HG02763 (cell line): ENCODE data around the gene RHOF.

Source experiments
- ATAC-seq: cut with Tn5 transposase; IDR thresholded peaks from one replicate; pipeline ENCODE4 v1.9.1; 2021; ENCODE audit warnings: mild to moderate bottlenecking, moderate library complexity; ENCODE audit not compliant: unreplicated experiment

Gene RHOF

DNA sequence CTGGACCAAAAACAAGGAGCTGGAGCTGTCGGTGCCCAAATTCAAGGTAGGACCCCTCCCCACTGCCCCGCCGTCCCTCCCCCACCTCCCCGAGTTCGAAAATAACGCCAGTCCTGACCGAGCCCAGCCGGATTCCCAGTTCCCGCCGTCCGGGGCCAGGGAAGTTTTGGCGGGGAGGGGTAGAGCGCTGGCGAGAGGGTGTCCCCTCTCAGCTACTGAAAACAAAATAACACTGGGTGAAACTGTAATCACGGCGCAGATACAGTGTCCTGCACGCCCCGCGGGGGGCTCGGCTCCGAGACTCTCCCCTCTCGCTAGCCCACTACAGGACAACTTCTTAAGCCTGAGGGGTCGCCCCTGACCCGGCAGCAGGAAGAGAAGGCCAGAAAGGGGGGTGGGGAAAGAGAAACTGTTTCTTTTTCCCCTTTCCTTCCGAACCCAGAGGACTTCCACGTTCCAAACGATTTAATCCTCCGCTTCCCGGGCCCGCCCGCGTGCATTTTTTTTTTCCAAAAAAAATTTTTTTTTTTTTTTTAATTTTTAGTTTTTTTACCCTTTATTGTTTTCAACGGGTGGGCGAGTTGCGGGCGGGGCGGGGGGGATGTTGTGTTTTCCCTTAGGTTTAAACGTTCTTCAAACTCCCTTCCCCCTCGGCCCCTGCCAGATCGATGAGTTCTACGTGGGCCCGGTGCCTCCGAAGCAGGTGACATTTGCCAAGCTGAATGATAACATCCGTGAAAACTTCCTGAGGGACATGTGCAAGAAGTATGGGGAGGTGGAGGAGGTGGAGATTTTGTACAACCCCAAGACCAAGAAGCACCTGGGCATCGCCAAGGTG, 11.9 kb upstream of the RHOF start:
- ATAC-seq, result no peak

DNA sequence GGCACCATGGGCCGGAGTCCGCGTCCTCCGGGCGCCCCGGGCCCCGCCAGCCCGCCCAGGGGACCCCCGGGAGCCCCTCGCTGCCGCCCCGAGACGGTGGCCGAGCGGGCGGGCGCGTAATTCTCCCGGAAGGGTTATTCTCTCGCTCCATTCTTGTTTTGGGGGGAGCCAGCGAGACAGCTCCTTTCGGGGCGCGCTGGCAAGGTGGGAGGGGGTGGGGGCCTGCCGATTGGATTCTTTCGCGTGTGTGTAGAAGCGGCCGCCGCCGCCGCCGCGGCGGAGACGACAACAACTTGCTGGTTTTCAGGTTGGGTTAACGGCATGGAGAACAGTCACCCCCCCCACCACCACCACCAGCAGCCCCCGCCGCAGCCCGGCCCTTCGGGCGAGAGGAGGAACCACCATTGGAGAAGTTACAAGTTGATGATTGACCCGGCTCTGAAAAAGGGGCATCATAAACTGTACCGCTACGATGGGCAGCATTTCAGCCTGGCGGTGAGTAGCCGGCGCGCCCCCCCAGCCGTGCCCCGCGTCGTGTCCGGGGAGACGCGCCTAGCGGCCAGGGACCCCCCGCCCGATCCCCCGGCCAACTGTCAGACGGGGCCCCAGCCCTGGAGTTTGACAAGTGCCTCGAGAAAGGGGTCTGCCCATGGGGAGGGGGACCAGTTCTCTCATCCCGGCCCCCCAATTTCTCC, 11.1 kb upstream of the RHOF start:
- no peak for ATAC-seq

DNA sequence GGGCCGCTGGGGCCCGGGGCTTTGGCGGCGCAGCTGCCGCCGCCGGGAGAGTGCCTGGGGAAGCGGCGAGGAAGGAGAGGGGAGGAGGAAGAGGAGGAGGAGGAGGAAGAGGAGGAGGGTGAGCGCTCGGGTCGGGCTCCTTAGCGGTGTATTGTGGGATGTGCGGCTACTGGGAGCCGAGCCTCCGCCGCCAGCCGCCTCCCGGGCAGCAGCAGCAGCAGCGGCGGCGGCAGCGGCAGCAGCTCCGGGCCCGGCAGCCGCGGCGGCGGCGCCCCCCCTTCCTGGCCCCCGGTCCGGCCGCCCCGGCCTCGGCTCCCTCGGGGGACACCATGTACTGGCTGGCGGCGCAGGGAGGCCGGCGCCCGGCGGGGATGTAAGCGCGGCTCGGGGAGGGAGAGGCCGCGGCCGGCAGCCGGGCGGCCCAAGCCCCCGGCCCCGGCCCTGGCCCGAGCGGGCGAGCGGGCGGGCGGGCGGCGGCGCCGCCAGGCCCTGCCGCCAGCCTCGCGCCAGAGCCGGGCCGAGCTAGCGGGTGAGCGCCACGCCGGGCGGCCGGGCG, 10.5 kb upstream of the RHOF start, which contains the start of gene SETD1B:
Gene SETD1B (plus strand): TSS at position 149 of the 556 bp plus-strand sequence. CDS start 729 bp downstream, outside the sequence.
- no peak for ATAC-seq

- ATAC-seq, result peak; percentile 34
Observed at GRCh38 chr12:121802843-121803698, 9.6 kb upstream of the RHOF start.

DNA sequence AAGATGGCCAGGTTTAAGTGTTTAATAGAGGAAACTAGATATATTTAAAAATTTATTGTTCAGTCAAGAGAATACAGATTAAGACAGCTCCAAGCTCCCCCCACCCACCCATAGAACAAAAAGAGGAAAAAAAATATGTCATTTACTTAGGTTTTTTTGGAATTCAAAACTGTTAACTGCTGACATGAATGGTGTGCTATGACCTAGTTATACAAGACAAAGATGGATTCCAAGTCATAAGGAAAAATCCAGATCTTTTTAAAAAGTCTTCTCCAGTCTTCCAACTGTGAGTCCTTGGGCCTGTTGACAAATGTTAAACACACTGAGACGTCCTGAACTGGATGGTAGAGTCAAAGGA, 9.0 kb upstream of the RHOF start:
- no peak for ATAC-seq

DNA sequence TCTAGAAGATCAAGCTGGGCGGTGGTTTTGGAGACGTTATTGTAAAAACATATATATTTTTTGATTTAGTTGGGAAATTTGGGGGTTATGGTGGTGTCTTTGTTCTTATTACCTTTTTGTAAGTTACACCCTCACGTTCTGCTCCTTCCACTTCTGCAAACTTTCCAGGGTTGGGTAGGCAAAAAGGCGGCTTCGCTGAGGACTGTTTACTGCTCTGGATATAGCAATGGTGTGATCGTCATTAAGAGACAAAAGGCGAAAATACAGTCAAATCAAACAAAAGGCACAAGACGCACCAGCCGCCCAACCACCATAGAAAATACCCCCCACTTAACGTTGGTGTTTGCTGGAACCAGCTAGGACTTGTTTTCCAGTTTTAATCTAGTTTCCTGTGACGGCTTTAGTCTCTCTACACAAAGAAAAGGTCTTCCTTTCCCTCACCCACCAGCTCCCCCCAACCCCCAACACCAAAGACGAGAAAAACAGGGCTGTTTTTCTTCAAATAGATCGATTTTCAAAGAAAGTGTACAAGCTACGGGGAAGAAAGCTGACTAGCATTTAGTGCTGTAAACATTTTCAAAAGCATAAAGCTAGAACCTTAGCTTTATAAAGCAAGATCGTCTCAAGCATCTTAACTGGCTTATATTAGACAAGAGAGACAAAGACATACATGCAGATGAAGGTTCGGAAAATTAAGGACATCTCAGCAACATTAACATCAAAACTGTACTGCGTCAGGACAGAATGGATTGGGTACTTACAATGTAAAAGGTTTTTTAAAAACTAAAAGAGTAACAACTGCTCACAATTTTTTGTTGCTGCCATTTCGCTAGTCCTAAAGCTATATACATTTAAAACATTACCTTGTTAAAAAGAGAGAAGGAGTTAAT, 8.4 kb upstream of the RHOF start:
- ATAC-seq, result no peak

- no peak for ATAC-seq
Observed at GRCh38 chr12:121800694-121801594, 7.5 kb upstream of the RHOF start.

- ATAC-seq, result no peak
Observed at GRCh38 chr12:121799842-121800693, 6.6 kb upstream of the RHOF start.

GRCh38 chr12:121799156-121799841, 5.8 kb upstream of the RHOF start:
- ATAC-seq, result no peak

DNA sequence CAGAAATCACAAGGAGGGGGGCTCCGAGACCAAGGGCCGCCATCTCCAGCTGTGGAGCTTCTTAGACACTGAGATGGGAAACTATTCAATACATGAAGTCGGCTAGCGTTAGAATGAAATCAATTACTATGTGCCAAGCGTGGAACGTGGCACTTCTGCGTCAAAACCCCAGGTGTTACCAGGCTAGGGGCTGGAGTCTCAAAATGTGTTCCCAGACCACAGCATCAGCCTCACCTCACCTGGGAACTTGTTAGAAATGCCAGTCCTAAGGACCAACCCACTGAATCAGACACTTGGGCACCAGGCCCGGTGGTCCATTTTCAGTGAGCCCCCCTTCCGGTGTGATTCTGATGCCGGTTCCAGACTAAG, 5.3 kb upstream of the RHOF start:
- ATAC-seq, result no peak

GRCh38 chr12:121797937-121798786, 4.7 kb upstream of the RHOF start:
- ATAC-seq, result no peak

DNA sequence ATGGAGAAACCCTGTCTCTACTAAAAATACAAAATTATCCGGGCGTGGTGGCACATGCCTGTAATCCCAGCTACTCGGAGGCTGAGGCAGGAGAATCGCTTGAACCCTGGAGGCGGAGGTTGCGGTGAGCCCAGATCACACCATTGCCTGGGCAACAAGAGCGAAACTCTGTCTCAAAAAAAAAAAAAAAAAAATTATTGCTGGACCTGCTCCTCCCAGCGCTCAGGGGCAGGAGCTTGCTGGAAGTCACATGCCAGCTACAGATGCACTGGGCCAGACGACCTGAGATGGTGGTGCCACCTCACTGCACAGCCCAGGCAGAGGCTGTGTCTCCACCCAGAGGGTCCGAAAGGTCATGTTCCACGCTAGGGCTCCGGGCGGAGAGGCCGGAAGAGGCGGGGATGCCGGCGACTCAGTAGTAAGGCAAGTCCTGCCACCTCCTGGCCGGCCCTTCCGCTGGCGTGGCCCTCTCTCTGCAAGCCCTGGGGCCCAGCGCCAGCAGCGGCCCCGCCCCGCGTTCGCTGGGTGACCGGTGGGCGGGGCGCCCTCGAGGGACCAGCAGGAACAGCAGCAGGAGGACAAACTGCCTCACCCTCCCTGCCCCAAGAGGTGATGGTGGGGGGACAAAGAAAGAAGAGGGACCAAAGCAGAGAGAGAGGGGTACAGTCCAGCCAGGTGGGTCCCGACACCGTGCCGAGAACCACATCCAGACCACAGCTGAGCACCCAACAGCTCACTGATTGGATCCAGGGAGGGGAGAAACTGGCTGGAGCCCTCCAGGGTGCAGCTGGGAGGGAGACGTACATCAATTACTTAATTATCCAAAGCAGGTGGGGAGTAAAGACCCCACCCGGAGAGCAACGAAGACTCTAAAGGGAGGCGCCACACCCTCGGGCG, 3.6 kb upstream of the RHOF start:
- no peak for ATAC-seq

DNA sequence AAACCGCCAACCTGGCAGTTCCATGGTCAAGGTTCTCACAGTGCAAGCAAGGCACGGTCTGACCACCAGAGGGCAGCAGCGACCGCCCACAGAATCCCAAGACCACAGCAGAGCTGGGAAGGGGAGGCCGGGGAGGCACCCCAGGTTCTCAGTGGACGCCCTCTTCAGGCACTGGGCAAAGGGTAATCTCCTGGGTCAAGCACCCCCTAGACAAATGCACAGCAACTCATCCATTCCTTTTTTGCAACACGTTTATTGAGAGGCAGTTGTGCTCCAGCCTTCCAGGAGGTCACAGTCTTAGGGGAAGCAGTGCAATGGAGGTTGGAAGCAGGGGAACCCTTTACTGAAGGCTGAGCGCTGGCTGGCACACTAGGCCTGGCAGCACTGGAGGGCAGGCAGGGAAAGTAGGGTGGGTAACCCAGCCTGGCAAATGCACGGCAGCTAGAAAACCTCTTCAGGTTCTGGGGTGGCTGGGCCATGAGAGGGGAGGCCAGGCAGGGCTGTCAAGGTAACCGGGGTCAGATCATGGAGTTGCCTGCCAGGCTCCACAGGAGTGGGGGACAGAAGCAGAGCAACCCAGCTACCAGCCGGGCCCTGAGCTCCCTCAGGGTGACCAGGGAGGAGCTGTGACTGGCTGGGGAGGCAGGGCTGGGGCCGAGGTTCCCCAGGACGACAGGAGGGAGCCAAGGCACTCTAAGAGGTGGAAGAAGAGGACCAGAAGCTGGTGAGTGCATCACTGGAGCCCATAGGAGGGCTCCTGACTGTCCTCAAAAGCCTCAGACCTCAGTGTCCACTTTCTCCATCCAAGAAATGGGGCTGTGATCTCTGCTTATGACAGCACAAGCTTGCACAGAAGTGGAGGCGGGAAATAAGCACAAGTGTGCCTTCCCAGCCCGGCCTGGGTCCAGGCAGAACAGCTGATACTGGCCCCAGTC, 1.8 kb upstream of the RHOF start:
- no peak for ATAC-seq

DNA sequence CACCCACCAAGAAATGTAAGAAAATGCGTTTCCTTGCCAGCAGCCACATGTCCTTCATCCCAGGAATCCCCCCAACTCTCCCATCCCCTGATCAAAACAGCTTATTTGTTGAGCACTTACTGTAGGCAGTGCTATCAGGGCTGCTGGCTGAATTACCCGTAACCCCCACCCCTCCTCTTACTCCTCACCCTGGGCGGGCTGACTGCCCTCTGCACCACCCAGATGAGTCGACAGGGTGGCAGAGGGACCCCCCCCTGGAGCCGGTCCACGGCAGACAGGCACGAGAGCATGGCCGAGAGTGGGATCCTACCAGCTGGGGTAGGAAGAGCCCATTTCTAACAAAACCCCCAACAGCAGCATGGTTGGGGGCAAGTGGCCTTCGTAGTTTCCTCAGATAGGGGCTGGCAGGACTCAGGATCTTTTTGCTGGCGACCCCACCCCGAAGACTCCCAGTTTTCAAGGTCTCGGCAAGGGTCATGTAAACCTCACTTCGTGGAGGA, 1.1 kb upstream of the RHOF start:
- no peak for ATAC-seq
